Natural killer cell (primary cell): ENCODE data around the gene IFNA7. TPM values are rescaled to one million over a fixed set of nuclear protein-coding genes. Genes with fewer than 3 reads are reported as not detected.
"Not testable (repeated sequence)": the region's sequence is repeated elsewhere in the genome, so short reads cannot be mapped to it uniquely, and the experiment has no call there.

ENCODE experiments used
- ATAC-seq, 3 donors: fragments of 150-1000 bp in 2 of 3; fragments of 200-7000 bp in 1 of 3; cut with Tn5 transposase; 1 replicate in 1 of 3; 2 replicates in 2 of 3; pipeline ENCODE4 v1.10.0; 2021; ENCODE audit warnings: mild to moderate bottlenecking in 2 of 3, moderate library complexity in 2 of 3
- DNase-seq, 2 donors: peaks; one replicate each; pipeline versions ENCODE4 v3.0.0 to v3.0.0-alpha.2; 2013 to 2021; ENCODE audit warnings: mixed read lengths in 1 of 2
- H3K27ac ChIP-seq: one replicate; pipeline ENCODE4 v1.5.1; 2013; ENCODE audit warnings: mild to moderate bottlenecking, low read length
- H3K27me3 ChIP-seq: one replicate; pipeline ENCODE4 v1.6.1; 2013; ENCODE audit warnings: low read length; ENCODE audit not compliant: control insufficient read depth, insufficient read depth
- H3K36me3 ChIP-seq: one replicate; pipeline ENCODE4 v1.6.1; 2013; ENCODE audit warnings: low read length; ENCODE audit not compliant: control insufficient read depth, insufficient read depth
- H3K4me1 ChIP-seq: one replicate; pipeline ENCODE4 v1.6.1; 2013; ENCODE audit warnings: low read length; ENCODE audit not compliant: control insufficient read depth, insufficient read depth
- H3K4me3 ChIP-seq: one replicate; pipeline ENCODE4 v1.5.1; 2013; ENCODE audit warnings: low read length
- H3K9me3 ChIP-seq: one replicate; pipeline ENCODE4 v1.6.1; 2013; ENCODE audit warnings: low read length; ENCODE audit not compliant: control insufficient read depth, insufficient read depth
- H3K27ac Mint-ChIP-seq, 2 donors: one replicate each; pipeline ENCODE4 v1.8.0; 2022; ENCODE audit warnings: mild to moderate bottlenecking in 2 of 2, mixed read lengths in 2 of 2, moderate library complexity in 1 of 2
- H3K27me3 Mint-ChIP-seq, 2 donors: one replicate each; pipeline ENCODE4 v1.8.0; 2022; ENCODE audit warnings: low read depth in 2 of 2, mixed read lengths in 2 of 2
- H3K36me3 Mint-ChIP-seq: one replicate; pipeline ENCODE4 v1.8.0; 2022; ENCODE audit warnings: mixed read lengths
- H3K4me1 Mint-ChIP-seq, 2 donors: one replicate each; pipeline ENCODE4 v1.8.0; 2022; ENCODE audit warnings: mixed read lengths in 2 of 2
- H3K4me3 Mint-ChIP-seq: one replicate; pipeline ENCODE4 v1.8.0; 2022; ENCODE audit warnings: mild to moderate bottlenecking, moderate library complexity, mixed read lengths
- H3K9me3 Mint-ChIP-seq, 2 donors: one replicate each; pipeline ENCODE4 v1.8.0; 2022; ENCODE audit warnings: mixed read lengths in 2 of 2
- CTCF ChIP-seq: fragments of 200-600 bp; IDR thresholded peaks from one replicate; pipeline ENCODE4 v1.8.0; 2022; ENCODE audit warnings: antibody characterized with exemption
- WGBS: methylation state at CpG from one replicate; pipeline ENCODE4 v1.1.7; 2013; ENCODE audit warnings: missing lambda C conversion rate; ENCODE audit not compliant: insufficient coverage; 5-methylcytosine and 5-hydroxymethylcytosine counted together
- intact Hi-C: fragments of 100-400 bp; cut with micrococcal nuclease; formaldehyde crosslinking; loops from one replicate; pipeline ENCODE4 v1.14.2; 2022
- total RNA-seq, 4 donors: library from RNA; stranded (reverse); fragments of 120-200 nt in 1 of 4; gene quantifications; one replicate each; pipeline versions ENCODE4 v1.2.3 to v1.2.4, GENCODE V29; 2013 to 2022

The IFNA7 gene
- total RNA-seq, 3 donors from 2014 or later (not counting 1 experiment from before 2014, with no cell fraction given), result not detected

- 24% methylated on average over 2 of the region's 4 CpGs for WGBS
- peak overlapping the region in 1 of 2 donors; percentile 44 for H3K27ac Mint-ChIP-seq
- H3K36me3 ChIP-seq, H3K9me3 ChIP-seq, H3K27ac ChIP-seq, H3K4me3 ChIP-seq, H3K36me3 Mint-ChIP-seq, H3K9me3 Mint-ChIP-seq, H3K4me3 Mint-ChIP-seq, intact Hi-C loops, H3K4me1 ChIP-seq, H3K27me3 ChIP-seq: not testable (repeated sequence)
- DNase-seq, result peak in 1 of 2 donors; percentile 50
- H3K4me1 Mint-ChIP-seq, result peaks cover 5 to 12% of the 10 kb centered on the region in 2 donors
- peaks cover 0 to 11% of the 10 kb centered on the region in 2 donors for H3K27me3 Mint-ChIP-seq
- ATAC-seq, result peak; percentile 88 to 91 (median 89)
- TF ChIP-seq CTCF, result peak; percentile 63
Measured at GRCh38 chr9:21182810-21183736, 18.9 kb downstream of the IFNA7 start.

- no peak for TF ChIP-seq CTCF
- 94% methylated on average over 2 of the region's 2 CpGs for WGBS
- ATAC-seq, result no peak
Measured at GRCh38 chr9:21174671-21175070, 27.3 kb downstream of the IFNA7 start.

GRCh38 chr9:21172156-21172555 is 29.8 kb downstream of the IFNA7 start:
- no peaks in the 10 kb centered on the region for H3K9me3 ChIP-seq
- Mint-ChIP-seq H3K27ac (no peak overlapping the region), H3K4me3 (no peak overlapping the region), H3K9me3 (no peaks in the 10 kb centered on the region), H3K4me1 (no peaks in the 10 kb centered on the region), H3K27me3 (peaks cover 3 to 17% of the 10 kb centered on the region in 2 donors), H3K36me3 (peaks cover 7% of the 10 kb centered on the region)
- intact Hi-C loops, result no loop called here
- H3K27ac ChIP-seq, result no peak overlapping the region
- 100% methylated on average over 2 of the region's 3 CpGs for WGBS
- H3K27me3 ChIP-seq, result no peaks in the 10 kb centered on the region
- H3K4me3 ChIP-seq, result no peak overlapping the region
- H3K36me3 ChIP-seq, result no peaks in the 10 kb centered on the region
- no peaks in the 10 kb centered on the region for H3K4me1 ChIP-seq
- DNase-seq, result no peak
- ATAC-seq, result no peak
- TF ChIP-seq CTCF, result no peak

More at GRCh38 chr9:21174671-21175070, 27.3 kb downstream of the IFNA7 start:
- no peak overlapping the region for H3K4me3 Mint-ChIP-seq
- H3K36me3 ChIP-seq, result no peaks in the 10 kb centered on the region
- DNase-seq, result no peak
- intact Hi-C loops, result no loop called here
- no peak overlapping the region for H3K4me3 ChIP-seq
- peaks cover 6 to 11% of the 10 kb centered on the region in 2 donors for H3K27me3 Mint-ChIP-seq
- no peak overlapping the region for H3K27ac ChIP-seq
- H3K27ac Mint-ChIP-seq, result no peak overlapping the region
- peaks cover under 1% of the 10 kb centered on the region for H3K36me3 Mint-ChIP-seq
- H3K4me1 Mint-ChIP-seq, result no peaks in the 10 kb centered on the region
- no peaks in the 10 kb centered on the region for H3K4me1 ChIP-seq
- no peaks in the 10 kb centered on the region for H3K27me3 ChIP-seq
- H3K9me3 ChIP-seq, result no peaks in the 10 kb centered on the region
- H3K9me3 Mint-ChIP-seq, result no peaks in the 10 kb centered on the region
